ENCODE measurements around the gene SPRED2.

SPRED2 gene

GRCh38 chr2:65386989-65387388 is 45.4 kb downstream of the SPRED2 start:
- FAIRE-seq (no peak), DNase-seq (ENCODE audit: low spot score) (no peak)

GRCh38 chr2:65386344-65386743 is 46.1 kb downstream of the SPRED2 start:
- DNase-seq (ENCODE audit: low spot score) (no peak), FAIRE-seq (no peak)

GRCh38 chr2:65383541-65384488 is 48.6 kb downstream of the SPRED2 start:
- FAIRE-seq (no peak), DNase-seq (ENCODE audit: low spot score) (no peak)

- DNase-seq (ENCODE audit: low spot score) (peak; percentile 95), FAIRE-seq (no peak)
Measured at GRCh38 chr2:65382776-65383357, 49.5 kb downstream of the SPRED2 start.

GRCh38 chr2:65382323-65382722 is 50.1 kb downstream of the SPRED2 start:
- FAIRE-seq (no peak), DNase-seq (ENCODE audit: low spot score) (no peak)

- no peak for FAIRE-seq
Measured at GRCh38 chr2:65381607-65382051, 50.8 kb downstream of the SPRED2 start.

GRCh38 chr2:65380255-65380654 is 52.1 kb downstream of the SPRED2 start:
- DNase-seq (ENCODE audit: low spot score) (no peak), FAIRE-seq (no peak)

More at GRCh38 chr2:65381607-65382051, 50.8 kb downstream of the SPRED2 start:
- no peak for DNase-seq (ENCODE audit: low spot score)

GRCh38 chr2:65379721-65380171 is 52.7 kb downstream of the SPRED2 start:
- DNase-seq (ENCODE audit: low spot score) = no peak
- FAIRE-seq = no peak

- FAIRE-seq = no peak
Measured at GRCh38 chr2:65379223-65379622, 53.2 kb downstream of the SPRED2 start.

GRCh38 chr2:65378290-65378689 is 54.1 kb downstream of the SPRED2 start:
- DNase-seq (ENCODE audit: low spot score) = no peak
- FAIRE-seq = no peak

More at GRCh38 chr2:65379223-65379622, 53.2 kb downstream of the SPRED2 start:
- DNase-seq (ENCODE audit: low spot score) = no peak

- FAIRE-seq (no peak), DNase-seq (ENCODE audit: low spot score) (peak; percentile 62)
Measured at GRCh38 chr2:65377556-65378192, 54.7 kb downstream of the SPRED2 start.

- FAIRE-seq = no peak
- DNase-seq (ENCODE audit: low spot score) = no peak
Measured at GRCh38 chr2:65375723-65376122, 56.7 kb downstream of the SPRED2 start.

GRCh38 chr2:65374999-65375398 is 57.4 kb downstream of the SPRED2 start:
- FAIRE-seq (no peak), DNase-seq (ENCODE audit: low spot score) (no peak)

- no peak for DNase-seq (ENCODE audit: low spot score)
- FAIRE-seq = no peak
Measured at GRCh38 chr2:65374575-65374974, 57.8 kb downstream of the SPRED2 start.

GRCh38 chr2:65373365-65373918 is 59.0 kb downstream of the SPRED2 start:
- FAIRE-seq (no peak), DNase-seq (ENCODE audit: low spot score) (no peak)

GRCh38 chr2:65372619-65373018 is 59.8 kb downstream of the SPRED2 start:
- FAIRE-seq (no peak), DNase-seq (ENCODE audit: low spot score) (no peak)

GRCh38 chr2:65371074-65371434 is 61.3 kb downstream of the SPRED2 start:
- DNase-seq (ENCODE audit: low spot score) (no peak), FAIRE-seq (no peak)

- no peak for FAIRE-seq
- DNase-seq (ENCODE audit: low spot score) = no peak
Measured at GRCh38 chr2:65370387-65371073, 61.9 kb downstream of the SPRED2 start.

- DNase-seq (ENCODE audit: low spot score) = no peak
- FAIRE-seq = no peak
Measured at GRCh38 chr2:65369980-65370379, 62.4 kb downstream of the SPRED2 start.

GRCh38 chr2:65369574-65369973 is 62.8 kb downstream of the SPRED2 start:
- FAIRE-seq (no peak), DNase-seq (ENCODE audit: low spot score) (no peak)

GRCh38 chr2:65368468-65368867 is 63.9 kb downstream of the SPRED2 start:
- FAIRE-seq = no peak
- no peak for DNase-seq (ENCODE audit: low spot score)
